ENCODE results near the gene MAP1A.

The MAP1A gene

GRCh38 chr15:43517354-43518196 lies at the start of gene MAP1A:
TSS of gene MAP1A (plus strand) at chr15:43517608. CDS start at chr15:43521474, 3,866 bp downstream.
- no peak for DNase-seq

- DNase-seq = no peak
These were observed 47.5 kb upstream of the MAP1A start for GRCh38 chr15:43469867-43470266.

DNA sequence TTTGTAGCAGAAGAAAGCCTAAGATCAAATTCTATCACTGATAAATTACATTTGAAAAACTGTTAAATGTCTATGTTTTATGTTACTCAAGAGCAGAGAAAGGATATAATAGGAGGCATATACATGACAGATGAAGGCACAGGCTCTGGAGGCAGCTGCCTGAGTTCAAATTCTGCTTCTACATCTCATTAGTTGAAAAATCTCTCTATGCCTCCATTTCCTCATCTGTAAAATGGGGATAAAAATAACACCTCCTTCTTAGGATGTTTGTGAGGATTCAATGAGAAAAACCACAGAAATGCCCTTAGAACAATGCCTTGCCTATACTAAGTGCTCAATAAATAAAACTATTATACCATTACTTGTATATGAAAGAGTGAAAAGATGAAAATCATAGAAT lies 45.4 kb upstream of the MAP1A start:
- no peak for DNase-seq

- DNase-seq = no peak
These were observed 43.5 kb upstream of the MAP1A start for GRCh38 chr15:43473885-43474284.

DNA sequence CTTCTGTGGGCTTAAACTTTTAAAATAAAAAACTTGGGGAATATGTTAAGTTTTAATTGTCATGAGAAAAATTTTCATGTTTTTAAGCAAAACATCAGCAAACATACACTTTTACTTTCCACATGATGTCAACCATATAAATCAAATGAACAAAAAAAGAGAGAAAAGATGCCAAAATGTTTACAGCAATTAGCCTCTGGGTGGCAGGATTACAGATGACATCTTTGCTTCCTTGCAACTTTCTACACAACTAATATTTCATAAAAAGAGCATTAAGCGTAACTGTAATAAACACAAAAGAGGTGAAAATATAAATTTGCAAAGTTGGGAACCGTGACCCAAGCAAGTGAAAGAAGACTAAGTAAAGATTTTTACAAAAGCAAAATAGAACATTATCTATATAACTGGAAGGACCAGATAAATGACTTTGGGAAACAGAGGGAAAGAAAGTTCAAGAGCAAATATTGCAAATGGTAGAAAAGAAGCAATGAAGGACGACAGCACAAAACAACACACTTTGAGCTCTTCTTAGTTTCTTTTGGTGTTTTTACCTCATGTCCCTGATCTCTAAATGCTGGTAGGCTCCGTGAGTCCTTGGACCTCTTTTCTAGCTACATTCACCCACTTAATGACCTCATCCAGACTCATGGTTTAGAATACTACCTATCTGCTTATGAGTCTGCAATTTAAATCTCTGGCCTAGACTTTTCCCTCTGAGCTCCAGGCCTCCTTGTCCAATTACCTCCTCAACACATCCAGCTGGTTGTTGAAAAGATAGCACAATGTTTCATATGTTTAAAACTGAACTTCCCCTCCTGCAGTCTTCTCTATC lies 33.9 kb upstream of the MAP1A start:
- DNase-seq = no peak

- DNase-seq = no peak
These were observed 33.0 kb upstream of the MAP1A start for GRCh38 chr15:43484455-43484854.

DNA sequence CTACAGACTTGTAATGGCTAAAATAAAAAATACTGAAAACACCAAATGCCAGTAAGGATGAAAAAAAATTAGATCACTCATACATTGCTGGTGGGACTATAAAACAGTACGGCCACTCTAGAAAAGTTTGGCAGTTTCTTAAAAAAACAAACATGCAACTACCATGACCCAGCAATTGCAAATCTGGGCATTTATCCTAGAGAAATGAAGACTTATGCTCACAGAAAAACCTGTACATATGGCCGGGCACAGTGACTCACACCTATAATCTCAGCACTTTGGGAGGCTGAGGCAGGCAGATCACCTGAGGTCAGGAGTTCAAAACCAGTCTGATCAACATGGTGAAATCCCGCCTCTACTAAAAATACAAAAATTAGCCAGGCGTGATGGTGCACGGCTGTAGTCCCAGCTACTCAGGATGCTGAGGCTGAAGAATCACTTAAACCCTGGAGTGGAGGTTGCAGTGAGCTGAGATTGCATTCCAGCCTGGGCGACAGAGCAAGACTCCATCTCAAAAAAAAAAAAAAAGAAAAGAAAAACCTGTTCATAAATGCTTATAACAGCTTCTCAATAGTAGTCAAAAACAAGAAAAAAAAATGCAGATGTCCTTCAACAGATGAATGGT lies 30.0 kb upstream of the MAP1A start:
- DNase-seq = no peak

GRCh38 chr15:43488790-43489189 lies 28.6 kb upstream of the MAP1A start:
- no peak for DNase-seq

DNA sequence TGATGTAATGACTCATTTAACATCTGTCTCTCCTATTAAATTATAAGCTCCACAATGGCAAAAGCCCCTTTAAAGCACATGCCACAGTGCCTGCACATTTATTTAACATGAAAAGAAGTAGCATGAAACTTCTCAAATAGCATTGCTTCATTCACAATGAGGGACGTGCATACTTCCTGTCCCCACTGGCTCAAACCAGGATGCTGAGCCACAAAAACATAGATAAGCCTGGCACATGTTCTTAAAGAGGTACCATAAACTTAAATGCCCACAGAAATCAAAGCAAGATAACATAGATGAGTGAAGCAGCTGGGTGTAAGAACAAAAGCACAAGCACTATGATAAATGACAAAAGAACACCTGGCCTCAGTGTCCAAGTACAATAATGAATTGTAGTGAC lies 28.2 kb upstream of the MAP1A start:
- no peak for DNase-seq

- no peak for DNase-seq
These were observed 25.1 kb upstream of the MAP1A start for GRCh38 chr15:43492266-43492665.

- DNase-seq = peak; percentile 92
These were observed 24.5 kb upstream of the MAP1A start, which contains the start of gene TP53BP1 for GRCh38 chr15:43492673-43493601. TSS of gene TP53BP1 (minus strand) at chr15:43493156. CDS start at chr15:43493043, 113 bp downstream.

DNA sequence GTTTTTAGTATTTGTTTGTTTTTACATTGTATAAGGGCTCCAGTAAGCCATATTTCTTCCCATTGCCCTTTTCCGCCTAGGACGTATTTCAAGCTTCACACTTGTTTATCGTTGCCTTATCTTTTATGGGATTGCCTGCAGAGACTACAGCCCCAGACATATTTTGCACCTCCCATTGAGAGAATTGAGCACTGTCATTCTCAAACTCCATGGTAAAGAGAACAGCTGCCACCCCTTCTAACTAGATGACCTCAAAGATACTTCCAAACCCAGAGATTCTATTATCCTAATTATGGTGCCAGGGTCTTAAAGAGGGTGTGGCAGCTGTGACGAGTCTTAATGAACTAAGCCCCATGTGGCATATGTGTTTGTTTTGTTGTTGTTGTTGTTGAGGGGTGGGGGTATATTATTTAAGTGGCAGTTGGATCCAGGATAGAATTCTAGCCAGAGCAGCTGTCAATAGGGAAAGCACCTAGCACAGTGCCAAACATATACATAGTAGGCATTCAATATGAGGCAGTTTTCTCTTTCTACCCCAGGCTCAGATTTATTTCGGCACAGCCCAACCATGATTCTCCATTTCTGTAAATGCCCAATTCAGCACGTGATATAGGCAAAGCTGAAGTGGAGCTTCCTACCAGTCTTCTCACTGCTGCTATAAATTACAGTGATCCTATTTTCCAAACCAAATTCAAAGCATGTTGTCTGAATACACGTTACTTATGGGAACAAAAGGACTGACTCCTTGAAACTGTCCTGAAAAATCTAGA lies 23.5 kb upstream of the MAP1A start:
- no peak for DNase-seq

DNA sequence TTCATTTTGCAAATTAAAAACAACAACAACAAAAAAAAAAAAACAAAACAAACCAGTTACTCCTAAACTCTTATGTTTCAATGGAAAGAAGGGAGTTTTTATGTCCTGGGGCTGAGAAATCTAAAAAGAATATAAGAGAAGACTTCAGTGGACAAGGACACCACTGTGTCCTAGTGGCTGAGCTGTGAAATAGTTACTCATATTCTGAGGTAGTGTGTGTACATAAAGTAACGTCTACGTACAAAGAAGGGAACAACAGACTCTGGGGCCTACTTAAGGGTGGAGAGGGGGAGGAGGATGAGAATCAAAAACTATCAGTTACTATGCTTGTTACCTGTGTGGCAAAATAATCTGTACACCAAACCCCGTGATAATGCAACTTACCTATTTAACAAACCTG lies 18.4 kb upstream of the MAP1A start:
- no peak for DNase-seq

GRCh38 chr15:43499635-43500034 lies 17.8 kb upstream of the MAP1A start:
- no peak for DNase-seq

- no peak for DNase-seq
These were observed 11.7 kb upstream of the MAP1A start for GRCh38 chr15:43505738-43506137.

DNA sequence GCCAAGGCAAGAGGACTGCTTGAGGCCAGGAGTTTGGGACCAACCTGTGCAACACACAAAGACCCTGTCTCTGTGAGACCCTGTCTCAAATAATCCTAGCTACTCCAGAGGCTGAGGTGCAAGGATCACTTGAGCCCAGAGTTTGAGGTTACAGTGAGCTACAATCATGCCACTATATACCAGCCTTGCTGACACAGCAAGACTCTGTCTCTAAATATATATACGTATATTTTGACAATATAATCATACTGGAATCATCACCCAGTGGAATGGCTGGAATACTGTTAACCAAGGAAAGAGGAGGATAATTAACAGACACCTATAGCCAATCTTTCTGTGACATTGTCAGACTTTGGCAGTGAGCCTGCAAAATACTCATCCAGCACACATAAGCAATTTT lies 9.0 kb upstream of the MAP1A start:
- DNase-seq = no peak

DNA sequence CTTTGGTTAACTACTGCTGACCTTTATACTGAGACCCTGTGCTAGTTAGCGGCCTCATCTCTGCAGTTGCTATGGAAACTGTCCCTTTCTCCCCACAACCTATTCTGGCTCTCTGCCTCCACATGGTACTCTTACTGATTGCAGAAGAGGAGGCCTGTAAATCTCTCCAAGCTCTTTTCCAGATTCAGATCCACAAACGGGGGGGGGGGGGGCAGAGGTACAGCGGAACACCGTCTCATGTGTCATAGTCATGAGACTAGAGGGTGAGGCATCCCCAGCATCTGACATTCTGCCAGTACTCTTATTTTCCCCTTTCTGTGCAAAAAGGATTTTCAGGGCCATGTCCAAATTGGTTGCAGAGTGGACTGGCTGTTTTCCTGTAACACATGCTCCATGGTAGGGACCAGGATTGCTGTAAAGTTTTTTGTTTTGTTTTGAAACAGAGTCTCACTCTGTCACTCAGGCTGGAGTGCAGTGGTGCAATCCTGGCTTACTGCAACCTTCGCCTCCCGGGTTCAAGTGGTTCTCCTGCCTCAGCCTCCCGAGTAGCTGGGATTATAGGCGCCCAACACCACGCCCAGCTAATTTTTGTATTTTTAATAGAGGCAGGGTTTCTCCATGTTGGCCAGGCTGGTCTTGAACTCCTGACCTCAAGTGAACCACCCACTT lies 8.3 kb upstream of the MAP1A start:
- no peak for DNase-seq

GRCh38 chr15:43509660-43510199 lies 7.7 kb upstream of the MAP1A start:
- no peak for DNase-seq

DNA sequence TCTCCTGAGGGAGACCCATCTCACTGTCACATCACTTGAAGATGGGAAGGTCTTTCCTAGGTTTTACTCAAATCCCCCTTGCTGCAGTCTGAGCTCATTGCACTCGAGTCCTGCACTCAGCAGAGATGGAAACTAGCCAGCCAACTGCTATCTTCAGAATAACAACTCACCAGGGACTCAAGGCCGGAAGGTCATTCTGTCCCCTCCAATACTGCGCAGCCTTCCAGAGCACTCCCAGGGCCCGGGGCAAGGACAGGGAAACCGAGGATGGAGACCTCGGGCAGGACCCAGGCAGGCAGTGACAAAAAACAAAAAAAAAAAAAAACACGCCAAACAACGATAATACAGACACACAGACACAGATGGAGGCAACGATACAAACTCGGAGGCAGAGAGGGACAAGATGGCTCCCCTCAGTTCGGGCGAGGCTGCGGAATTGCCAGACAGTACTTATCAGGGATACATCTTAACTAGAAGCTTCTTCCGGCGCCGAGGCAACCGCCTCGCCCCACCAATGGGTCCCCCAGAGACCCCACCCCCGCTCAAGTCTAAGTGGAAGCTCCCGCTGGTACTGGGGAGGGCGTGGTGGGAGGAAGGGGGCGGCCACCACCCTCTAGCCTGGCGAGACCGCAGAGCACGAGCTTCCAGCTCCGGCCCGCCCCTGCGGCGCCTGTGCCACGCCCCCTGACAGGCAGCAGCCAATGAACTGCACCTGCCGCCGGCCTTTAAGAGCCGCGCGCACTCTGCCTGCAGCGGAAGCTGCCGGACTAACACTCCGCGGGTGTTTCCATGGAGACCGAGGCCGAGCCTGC lies 7.0 kb upstream of the MAP1A start:
- peak; percentile 88 for DNase-seq

Measured in activated T-cell treated with anti-CD3 and anti-CD28 coated beads for 4 hours (primary cell).